Measurements from ENCODE around the gene TAF4B.
"Not testable (repeated sequence)": the region's sequence is repeated elsewhere in the genome, so short reads cannot be mapped to it uniquely, and the experiment has no call there.

TAF4B gene

GRCh38 chr18:26424428-26425147 lies 198.3 kb downstream of the TAF4B start:
- no peak for DNase-seq (ENCODE audit: low read depth in 2 of 2)

GRCh38 chr18:26425148-26425531 lies 198.9 kb downstream of the TAF4B start:
- no peak for DNase-seq (ENCODE audit: low read depth in 2 of 2)

- no peak for DNase-seq (ENCODE audit: low read depth in 2 of 2)
Measured at GRCh38 chr18:26429535-26430226, 203.4 kb downstream of the TAF4B start.

- DNase-seq (ENCODE audit: low read depth in 2 of 2): no peak
Measured at GRCh38 chr18:26432651-26433424, 206.6 kb downstream of the TAF4B start.

GRCh38 chr18:26434887-26435286 lies 208.6 kb downstream of the TAF4B start:
- DNase-seq (ENCODE audit: low read depth in 2 of 2): no peak

GRCh38 chr18:26435415-26436095 lies 209.3 kb downstream of the TAF4B start:
- DNase-seq (ENCODE audit: low read depth in 2 of 2): no peak

- no peak for DNase-seq (ENCODE audit: low read depth in 2 of 2)
Measured at GRCh38 chr18:26436176-26437051, 210.2 kb downstream of the TAF4B start.

GRCh38 chr18:26437634-26438033 lies 211.4 kb downstream of the TAF4B start:
- not testable (repeated sequence) for DNase-seq (ENCODE audit: low read depth in 2 of 2)

- DNase-seq (ENCODE audit: low read depth in 2 of 2): no peak
Measured at GRCh38 chr18:26438980-26439379, 212.7 kb downstream of the TAF4B start.

GRCh38 chr18:26439537-26439936 lies 213.3 kb downstream of the TAF4B start:
- DNase-seq (ENCODE audit: low read depth in 2 of 2): no peak

- no peak for DNase-seq (ENCODE audit: low read depth in 2 of 2)
Measured at GRCh38 chr18:26440644-26441043, 214.4 kb downstream of the TAF4B start.
